Measurements from ENCODE around the gene FKBP15.

- no peak for TF ChIP-seq POLR2AphosphoS5 (IDR thresholded peaks at IDR 0.05; ENCODE audit: insufficient read depth, low read depth, low read length)
- TF ChIP-seq MAX (IDR thresholded peaks at IDR 0.05; ENCODE audit: insufficient read depth, insufficient read length) = no peak
- TF ChIP-seq CTCF (IDR thresholded peaks at IDR 0.05; ENCODE audit: extremely low read depth in 1 of 2, insufficient read depth in 1 of 2, low read depth in 1 of 2, low read length in 2 of 2) = no peak
- no peak for TF ChIP-seq FOS (IDR thresholded peaks at IDR 0.05; ENCODE audit: borderline replicate concordance, insufficient read depth, low read length)
- TF ChIP-seq POLR2A (IDR thresholded peaks at IDR 0.05; ENCODE audit: low read depth, low read length) = no peak
- no peak for TF ChIP-seq EZH2 (IDR thresholded peaks at IDR 0.05; ENCODE audit: borderline replicate concordance, low read depth, low read length, severe bottlenecking)
- no peak for TF ChIP-seq GATA2 (IDR thresholded peaks at IDR 0.05; ENCODE audit: insufficient read depth, insufficient read length, low read depth, low read length)
- no peak for TF ChIP-seq MYC (IDR thresholded peaks at IDR 0.05; ENCODE audit: low read depth, low read length)
- no peak for TF ChIP-seq JUN (IDR thresholded peaks at IDR 0.05; ENCODE audit: borderline replicate concordance, insufficient read depth, insufficient read length, low read depth)
These were observed 45.1 kb upstream of the FKBP15 start for GRCh38 chr9:113266174-113266573.

Data from endothelial cell of umbilical vein (primary cell).